ENCODE results near the gene ZNF543. TPM values are rescaled to one million over a fixed set of nuclear protein-coding genes. Genes with fewer than 3 reads are reported as not detected.

ZNF543 gene
- polyA plus RNA-seq, 1 of the 3 experiments (the other 2 are of a cell fraction) = 1.2 TPM

DNA sequence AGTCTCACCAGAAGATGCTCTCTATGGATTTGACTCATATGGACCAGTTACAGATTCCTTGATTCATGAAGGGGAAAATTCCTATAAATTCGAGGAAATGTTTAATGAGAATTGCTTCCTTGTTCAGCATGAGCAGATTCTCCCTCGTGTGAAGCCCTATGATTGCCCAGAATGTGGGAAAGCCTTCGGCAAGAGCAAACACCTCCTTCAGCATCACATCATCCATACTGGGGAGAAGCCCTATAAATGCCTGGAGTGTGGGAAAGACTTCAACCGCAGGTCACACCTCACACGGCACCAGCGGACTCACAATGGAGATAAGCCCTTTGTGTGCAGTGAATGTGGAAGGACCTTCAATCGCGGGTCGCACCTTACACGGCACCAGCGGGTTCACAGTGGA, 29.3 kb upstream of the ZNF543 start:
- no peak overlapping the region for H3K4me2 ChIP-seq
- 0 out of 2 replicates have a peak, but pooled peaks cover 5% of the 10 kb centered on the region for H3K9me3 ChIP-seq
- no peaks in the 10 kb centered on the region for H3K9me2 ChIP-seq
- no peaks in the 10 kb centered on the region for H3K4me1 ChIP-seq (ENCODE audit: control insufficient read depth in 1 of 2, insufficient read depth in 2 of 2, low read depth in 1 of 2, low read length in 1 of 2)
- H3K36me3 ChIP-seq (replicated peaks in 1 of 2; ENCODE audit: control insufficient read depth in 1 of 2, insufficient read depth in 2 of 2, low read length in 1 of 2) = peaks cover 70 to 98% of the 10 kb centered on the region in 2 experiments
- peaks cover 15% of the 10 kb centered on the region for H4K20me1 ChIP-seq (ENCODE audit: insufficient read depth)
- H3K27me3 ChIP-seq (ENCODE audit: insufficient read depth) = no peaks in the 10 kb centered on the region
- H3K27ac ChIP-seq (ENCODE audit: low read depth in 2 of 2, low read length in 1 of 2) = no peak overlapping the region
- H3K79me2 ChIP-seq (ENCODE audit: insufficient read depth) = peaks cover 99% of the 10 kb centered on the region
- no peak for TF ChIP-seq TCF12 (IDR thresholded peaks at IDR 0.05)
- TF ChIP-seq EZH2phosphoT487 (IDR thresholded peaks at IDR 0.05; ENCODE audit: borderline replicate concordance, low read depth) = no peak
- no peak for TF ChIP-seq RFX5 (IDR thresholded peaks at IDR 0.05; ENCODE audit: low read length)
- no peak for TF ChIP-seq MXI1 (IDR thresholded peaks at IDR 0.05; ENCODE audit: low read depth, low read length)
- no peak for TF ChIP-seq GATA2 (CRISPR knock-in tag; IDR thresholded peaks at IDR 0.05)
- TF ChIP-seq, protein P1, sequence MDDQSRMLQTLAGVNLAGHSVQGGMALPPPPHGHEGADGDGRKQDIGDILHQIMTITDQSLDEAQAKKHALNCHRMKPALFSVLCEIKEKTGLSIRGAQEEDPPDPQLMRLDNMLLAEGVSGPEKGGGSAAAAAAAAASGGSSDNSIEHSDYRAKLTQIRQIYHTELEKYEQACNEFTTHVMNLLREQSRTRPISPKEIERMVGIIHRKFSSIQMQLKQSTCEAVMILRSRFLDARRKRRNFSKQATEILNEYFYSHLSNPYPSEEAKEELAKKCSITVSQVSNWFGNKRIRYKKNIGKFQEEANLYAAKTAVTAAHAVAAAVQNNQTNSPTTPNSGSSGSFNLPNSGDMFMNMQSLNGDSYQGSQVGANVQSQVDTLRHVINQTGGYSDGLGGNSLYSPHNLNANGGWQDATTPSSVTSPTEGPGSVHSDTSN (IDR thresholded peaks at IDR 0.05) = no peak
- TF ChIP-seq, protein P2, sequence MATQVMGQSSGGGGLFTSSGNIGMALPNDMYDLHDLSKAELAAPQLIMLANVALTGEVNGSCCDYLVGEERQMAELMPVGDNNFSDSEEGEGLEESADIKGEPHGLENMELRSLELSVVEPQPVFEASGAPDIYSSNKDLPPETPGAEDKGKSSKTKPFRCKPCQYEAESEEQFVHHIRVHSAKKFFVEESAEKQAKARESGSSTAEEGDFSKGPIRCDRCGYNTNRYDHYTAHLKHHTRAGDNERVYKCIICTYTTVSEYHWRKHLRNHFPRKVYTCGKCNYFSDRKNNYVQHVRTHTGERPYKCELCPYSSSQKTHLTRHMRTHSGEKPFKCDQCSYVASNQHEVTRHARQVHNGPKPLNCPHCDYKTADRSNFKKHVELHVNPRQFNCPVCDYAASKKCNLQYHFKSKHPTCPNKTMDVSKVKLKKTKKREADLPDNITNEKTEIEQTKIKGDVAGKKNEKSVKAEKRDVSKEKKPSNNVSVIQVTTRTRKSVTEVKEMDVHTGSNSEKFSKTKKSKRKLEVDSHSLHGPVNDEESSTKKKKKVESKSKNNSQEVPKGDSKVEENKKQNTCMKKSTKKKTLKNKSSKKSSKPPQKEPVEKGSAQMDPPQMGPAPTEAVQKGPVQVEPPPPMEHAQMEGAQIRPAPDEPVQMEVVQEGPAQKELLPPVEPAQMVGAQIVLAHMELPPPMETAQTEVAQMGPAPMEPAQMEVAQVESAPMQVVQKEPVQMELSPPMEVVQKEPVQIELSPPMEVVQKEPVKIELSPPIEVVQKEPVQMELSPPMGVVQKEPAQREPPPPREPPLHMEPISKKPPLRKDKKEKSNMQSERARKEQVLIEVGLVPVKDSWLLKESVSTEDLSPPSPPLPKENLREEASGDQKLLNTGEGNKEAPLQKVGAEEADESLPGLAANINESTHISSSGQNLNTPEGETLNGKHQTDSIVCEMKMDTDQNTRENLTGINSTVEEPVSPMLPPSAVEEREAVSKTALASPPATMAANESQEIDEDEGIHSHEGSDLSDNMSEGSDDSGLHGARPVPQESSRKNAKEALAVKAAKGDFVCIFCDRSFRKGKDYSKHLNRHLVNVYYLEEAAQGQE (IDR thresholded peaks at IDR 0.05; ENCODE audit: low read depth, low read length) = no peak
- TF ChIP-seq RXRA (IDR thresholded peaks at IDR 0.05; ENCODE audit: borderline replicate concordance, low read depth) = no peak
- TF ChIP-seq, protein P3, sequence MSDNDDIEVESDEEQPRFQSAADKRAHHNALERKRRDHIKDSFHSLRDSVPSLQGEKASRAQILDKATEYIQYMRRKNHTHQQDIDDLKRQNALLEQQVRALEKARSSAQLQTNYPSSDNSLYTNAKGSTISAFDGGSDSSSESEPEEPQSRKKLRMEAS (IDR thresholded peaks at IDR 0.05; ENCODE audit: low read depth) = no peak
- TF ChIP-seq TEAD4 (IDR thresholded peaks at IDR 0.05; ENCODE audit: borderline replicate concordance, insufficient read depth) = no peak
- no peak for TF ChIP-seq GABPA (IDR thresholded peaks at IDR 0.05; ENCODE audit: low read depth)
- no peak for TF ChIP-seq TAF1 (IDR thresholded peaks at IDR 0.05; ENCODE audit: borderline replicate concordance, low read depth, low read length)
- no peak for TF ChIP-seq RCOR1 (IDR thresholded peaks at IDR 0.05; ENCODE audit: low read length)
- no peak overlapping the region for H2AFZ ChIP-seq (ENCODE audit: low read depth)
- no peak overlapping the region for H3K4me3 ChIP-seq (ENCODE audit: low read depth in 2 of 2, low read length in 1 of 2)
- peaks cover 8% of the 10 kb centered on the region for H3F3A ChIP-seq (replicated peaks; ENCODE audit: insufficient read depth)
- DNase-seq = no peak
- WGBS (ENCODE audit: low lambda C conversion rate) = 93% methylated on average over 11 of the region's 11 CpGs
- H3K9ac ChIP-seq = no peak overlapping the region
- POLR2A ChIA-PET = no interaction called here
- CTCF ChIA-PET = no interaction called here

DNA sequence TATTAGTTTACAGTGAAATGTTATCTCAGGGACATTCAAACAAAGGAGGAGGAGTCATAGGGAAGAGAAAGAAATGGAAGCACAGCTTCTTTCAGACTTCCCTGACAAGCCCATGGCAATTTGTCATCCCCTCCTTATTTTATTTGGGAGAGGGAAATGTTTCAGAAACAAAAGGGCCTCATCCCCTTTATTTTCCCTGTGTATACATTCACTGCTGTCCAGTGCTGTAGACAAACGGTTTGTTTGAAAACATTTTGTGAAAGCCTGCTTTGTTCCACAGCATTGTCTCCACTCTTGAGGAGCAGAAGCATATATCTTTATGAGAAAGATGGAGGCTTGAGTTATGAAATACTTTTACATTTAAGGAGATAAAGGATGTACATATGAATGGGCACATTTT, 27.7 kb upstream of the ZNF543 start:
- Histone ChIP-seq H3K9me2 (no peaks in the 10 kb centered on the region), H3K36me3 (replicated peaks in 1 of 2; ENCODE audit: control insufficient read depth in 1 of 2, insufficient read depth in 2 of 2, low read length in 1 of 2) (peaks cover 66 to 94% of the 10 kb centered on the region in 2 experiments), H2AFZ (ENCODE audit: low read depth) (no peak overlapping the region), H3K27ac (ENCODE audit: low read depth in 2 of 2, low read length in 1 of 2) (no peak overlapping the region), H3K9ac (no peak overlapping the region), H3K27me3 (ENCODE audit: insufficient read depth) (no peaks in the 10 kb centered on the region), H3K4me3 (ENCODE audit: low read depth in 2 of 2, low read length in 1 of 2) (no peak overlapping the region), H3K79me2 (ENCODE audit: insufficient read depth) (peaks cover 98% of the 10 kb centered on the region), H3F3A (replicated peaks; ENCODE audit: insufficient read depth) (peaks cover 17% of the 10 kb centered on the region), H3K4me2 (no peak overlapping the region), H4K20me1 (ENCODE audit: insufficient read depth) (peaks cover 11% of the 10 kb centered on the region; the same call in 1 of the 2 replicates), H3K9me3 (0 out of 2 replicates have a peak, but pooled peaks cover 5% of the 10 kb centered on the region), H3K4me1 (ENCODE audit: control insufficient read depth in 1 of 2, insufficient read depth in 2 of 2, low read depth in 1 of 2, low read length in 1 of 2) (no peaks in the 10 kb centered on the region)
- no peak for DNase-seq
- 54% methylated on average over 1 of the region's 1 CpG for WGBS (ENCODE audit: low lambda C conversion rate)
- CTCF ChIA-PET = no interaction called here
- POLR2A ChIA-PET = interaction anchor here (0.5 kb wide), 1 partner anchor 852 kb away, joined by 6 read pairs; no protein-coding TSS in a partner anchor
- TF ChIP-seq, protein P2 (IDR thresholded peaks at IDR 0.05; ENCODE audit: low read depth, low read length) = no peak
- no peak for TF ChIP-seq ELF1 (IDR thresholded peaks at IDR 0.05)
- TF ChIP-seq, protein P4, sequence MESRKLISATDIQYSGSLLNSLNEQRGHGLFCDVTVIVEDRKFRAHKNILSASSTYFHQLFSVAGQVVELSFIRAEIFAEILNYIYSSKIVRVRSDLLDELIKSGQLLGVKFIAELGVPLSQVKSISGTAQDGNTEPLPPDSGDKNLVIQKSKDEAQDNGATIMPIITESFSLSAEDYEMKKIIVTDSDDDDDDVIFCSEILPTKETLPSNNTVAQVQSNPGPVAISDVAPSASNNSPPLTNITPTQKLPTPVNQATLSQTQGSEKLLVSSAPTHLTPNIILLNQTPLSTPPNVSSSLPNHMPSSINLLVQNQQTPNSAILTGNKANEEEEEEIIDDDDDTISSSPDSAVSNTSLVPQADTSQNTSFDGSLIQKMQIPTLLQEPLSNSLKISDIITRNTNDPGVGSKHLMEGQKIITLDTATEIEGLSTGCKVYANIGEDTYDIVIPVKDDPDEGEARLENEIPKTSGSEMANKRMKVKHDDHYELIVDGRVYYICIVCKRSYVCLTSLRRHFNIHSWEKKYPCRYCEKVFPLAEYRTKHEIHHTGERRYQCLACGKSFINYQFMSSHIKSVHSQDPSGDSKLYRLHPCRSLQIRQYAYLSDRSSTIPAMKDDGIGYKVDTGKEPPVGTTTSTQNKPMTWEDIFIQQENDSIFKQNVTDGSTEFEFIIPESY (IDR thresholded peaks at IDR 0.05; ENCODE audit: borderline replicate concordance, low read depth) = no peak
- TF ChIP-seq NRF1 (IDR thresholded peaks at IDR 0.05; ENCODE audit: low read depth, low read length) = no peak
- TF ChIP-seq TAF1 (IDR thresholded peaks at IDR 0.05; ENCODE audit: borderline replicate concordance, low read depth, low read length) = no peak

Measured in SK-N-SH (cell line).